Ovary (tissue), 9 donors: ENCODE measurements around the gene GALNT6. TPM values are rescaled to one million over a fixed set of nuclear protein-coding genes. Genes with fewer than 3 reads are reported as not detected.

Source experiments
- DNase-seq, 5 donors: peaks; one replicate each; pipeline ENCODE4 v3.0.0-alpha.2; 2019 to 2020
- H3K27ac ChIP-seq, 2 donors: fragments of 200-600 bp; one replicate each; pipeline versions ENCODE4 v1.5.1 to v1.8.0; 2019 to 2022
- H3K27me3 ChIP-seq: fragments of 200-600 bp; one replicate; pipeline ENCODE4 v1.8.0; 2022
- H3K36me3 ChIP-seq: fragments of 200-600 bp; sonication (generic); one replicate; pipeline ENCODE4 v1.5.1; 2019
- H3K4me1 ChIP-seq: one replicate; pipeline ENCODE4 v1.8.1; 2013; ENCODE audit warnings: mild to moderate bottlenecking, moderate library complexity; ENCODE audit not compliant: insufficient read depth
- H3K4me3 ChIP-seq: fragments of 200-600 bp; sonication (generic); one replicate; pipeline ENCODE4 v1.5.1; 2017
- H3K9me3 ChIP-seq, 2 donors: fragments of 200-600 bp in 1 of 2; sonication (generic) in 1 of 2; one replicate each; pipeline versions ENCODE4 v1.5.1 to v1.8.1; 2013 to 2019; ENCODE audit warnings: mild to moderate bottlenecking in 1 of 2, moderate library complexity in 1 of 2
- EP300 ChIP-seq: sonication (generic); formaldehyde crosslinking; IDR thresholded peaks from one replicate; pipeline ENCODE4 v1.6.1; 2017; ENCODE audit warnings: antibody characterized with exemption
- POLR2A ChIP-seq: fragments of 450-650 bp; IDR thresholded peaks from one replicate; pipeline ENCODE4 v1.6.1; 2017; ENCODE audit warnings: antibody characterized with exemption, mild to moderate bottlenecking, moderate library complexity
- WGBS, 3 donors: extraction: QIAGEN DNeasy Blood & Tissue Kit in 1 of 3; methylation state at CpG; one replicate each; pipeline versions ENCODE4 v1.1.5 to v1.1.7; 2013 to 2017; 5-methylcytosine and 5-hydroxymethylcytosine counted together
- intact Hi-C, 4 donors: fragments of 100-400 bp; cut with DNase I; formaldehyde crosslinking; loops; one replicate each; pipeline versions ENCODE4 v1.11.0 to v1.15.1; 2022 to 2023
- polyA plus RNA-seq, 2 donors: library from polyadenylated mRNA; stranded (reverse); fragments of 200-250 nt in 1 of 2; fragments of 350-450 nt in 1 of 2; fragmentation: Illumina TruSeq in 1 of 2; extraction: RNeasy Lipid Tissue Mini Kit (QIAGEN cat#74804) in 1 of 2; gene quantifications; one replicate each; pipeline ENCODE4 v1.2.3, GENCODE V29; 2013 to 2014
- total RNA-seq, 7 donors: library from RNA; depleted of rRNA in 2 of 7; stranded (reverse); fragments of >200 nt in 2 of 7; fragmentation: NEBNext Ultra II Directional in 3 of 7; extraction: Animal tissue kit (Norgen Biotek cat#: 25700) in 3 of 7; gene quantifications; one replicate each; pipeline versions ENCODE4 v1.1.0 to v1.2.4, GENCODE V29; 2016 to 2023
- TF ChIP-seq, protein P1 (sequence below), 3 donors: fragments of 450-650 bp in 2 of 3; fragments of 200-600 bp in 1 of 3; IDR thresholded peaks; one replicate each; pipeline versions ENCODE4 v1.5.1 to v1.8.0; 2016 to 2022; ENCODE audit warnings: antibody characterized with exemption in 3 of 3, mild to moderate bottlenecking in 1 of 3
- donor health status: DM: no; HTN: no; CAD: no; lungs with moderate emphysema.
- donor health status: DM: no; HTN: no; CAD: no.
- donor health status: Bipolar disorder and iron deficiency.
- donor health status: DM: yes; HTN: yes; CAD: no.
- donor health status: DM: no; HTN: no; CAD: no.
- donor health status: DM: yes; HTN: yes; CAD: no.

The GALNT6 gene
- total and polyA plus RNA-seq, 9 donors: 0.51 to 14.5 (median 2.7) TPM

DNA sequence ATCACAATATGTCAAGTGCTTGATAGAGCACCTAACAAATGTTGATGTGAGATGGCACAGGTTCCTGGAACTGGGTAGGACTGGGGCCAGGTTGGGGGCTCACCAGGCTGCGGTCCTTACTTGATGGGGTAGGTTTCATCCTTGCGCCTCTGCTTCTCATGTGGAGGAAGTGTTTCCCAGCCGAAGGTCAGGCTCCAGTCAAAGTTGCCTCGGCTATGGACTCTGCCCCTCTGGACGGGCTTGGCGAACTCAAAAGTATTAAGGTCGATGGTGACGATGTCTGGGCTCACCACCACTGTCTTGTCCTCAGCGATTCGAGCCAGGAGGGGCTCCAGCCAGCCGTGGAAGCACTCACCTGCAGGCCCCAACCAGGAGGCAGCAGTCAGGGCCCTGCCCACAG is 27.2 kb downstream of the GALNT6 start:
- no peaks in the 10 kb centered on the region for H3K4me1 ChIP-seq
- TF ChIP-seq EP300: no peak
- TF ChIP-seq, protein P1, sequence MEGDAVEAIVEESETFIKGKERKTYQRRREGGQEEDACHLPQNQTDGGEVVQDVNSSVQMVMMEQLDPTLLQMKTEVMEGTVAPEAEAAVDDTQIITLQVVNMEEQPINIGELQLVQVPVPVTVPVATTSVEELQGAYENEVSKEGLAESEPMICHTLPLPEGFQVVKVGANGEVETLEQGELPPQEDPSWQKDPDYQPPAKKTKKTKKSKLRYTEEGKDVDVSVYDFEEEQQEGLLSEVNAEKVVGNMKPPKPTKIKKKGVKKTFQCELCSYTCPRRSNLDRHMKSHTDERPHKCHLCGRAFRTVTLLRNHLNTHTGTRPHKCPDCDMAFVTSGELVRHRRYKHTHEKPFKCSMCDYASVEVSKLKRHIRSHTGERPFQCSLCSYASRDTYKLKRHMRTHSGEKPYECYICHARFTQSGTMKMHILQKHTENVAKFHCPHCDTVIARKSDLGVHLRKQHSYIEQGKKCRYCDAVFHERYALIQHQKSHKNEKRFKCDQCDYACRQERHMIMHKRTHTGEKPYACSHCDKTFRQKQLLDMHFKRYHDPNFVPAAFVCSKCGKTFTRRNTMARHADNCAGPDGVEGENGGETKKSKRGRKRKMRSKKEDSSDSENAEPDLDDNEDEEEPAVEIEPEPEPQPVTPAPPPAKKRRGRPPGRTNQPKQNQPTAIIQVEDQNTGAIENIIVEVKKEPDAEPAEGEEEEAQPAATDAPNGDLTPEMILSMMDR (IDR thresholded peaks at IDR 0.05): no peak
- no peak for TF ChIP-seq POLR2A
- 89 to 90% (median 89%) methylated on average over 11 of the region's 11 CpGs for WGBS, 3 donors
- H3K27me3 ChIP-seq: no peaks in the 10 kb centered on the region
- no peaks in the 10 kb centered on the region for H3K36me3 ChIP-seq
- no peak for DNase-seq
- no peak overlapping the region for H3K4me3 ChIP-seq
- no peak overlapping the region for H3K27ac ChIP-seq
- intact Hi-C loops: no loop called here
- no peaks in the 10 kb centered on the region for H3K9me3 ChIP-seq

DNA sequence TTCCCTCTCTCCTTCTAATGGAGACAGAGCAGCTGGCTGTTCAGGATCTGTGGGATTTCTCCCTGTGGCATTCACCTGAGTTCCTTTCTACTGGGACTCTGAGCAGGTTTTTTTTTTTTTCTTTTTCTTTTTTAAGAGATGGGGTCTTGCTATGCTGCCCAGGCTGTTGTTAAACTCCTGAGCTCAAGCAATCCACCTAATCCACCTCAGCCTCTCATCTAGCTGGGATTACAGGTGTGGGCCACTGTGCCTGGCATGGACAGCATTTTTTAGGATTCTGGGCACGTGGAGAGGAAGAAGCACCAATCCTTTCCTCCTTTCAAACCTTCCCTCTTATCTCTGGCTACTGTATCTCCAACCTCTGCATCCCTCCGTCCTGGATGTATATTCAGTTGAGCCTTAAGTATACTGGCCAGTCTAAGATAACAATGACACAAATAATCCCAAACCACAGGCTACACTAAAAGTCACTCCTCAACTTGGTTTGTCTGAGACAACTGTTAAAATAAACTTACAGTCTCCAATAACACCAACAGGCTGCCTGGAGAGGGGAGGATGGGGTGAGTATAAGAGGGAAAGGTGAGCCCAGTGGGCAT is 28.4 kb downstream of the GALNT6 start:
- TF ChIP-seq, protein P1 (IDR thresholded peaks at IDR 0.05): no peak
- TF ChIP-seq POLR2A (no peak), EP300 (no peak)
- H3K27ac ChIP-seq: no peak overlapping the region
- H3K4me3 ChIP-seq: no peak overlapping the region
- 65 to 83% (median 74%) methylated on average over 2 of the region's 2 CpGs for WGBS, 3 donors
- no peak for DNase-seq
- H3K4me1 ChIP-seq: no peaks in the 10 kb centered on the region
- intact Hi-C loops: no loop called here
- H3K27me3 ChIP-seq: no peaks in the 10 kb centered on the region
- no peaks in the 10 kb centered on the region for H3K36me3 ChIP-seq
- H3K9me3 ChIP-seq: no peaks in the 10 kb centered on the region

DNA sequence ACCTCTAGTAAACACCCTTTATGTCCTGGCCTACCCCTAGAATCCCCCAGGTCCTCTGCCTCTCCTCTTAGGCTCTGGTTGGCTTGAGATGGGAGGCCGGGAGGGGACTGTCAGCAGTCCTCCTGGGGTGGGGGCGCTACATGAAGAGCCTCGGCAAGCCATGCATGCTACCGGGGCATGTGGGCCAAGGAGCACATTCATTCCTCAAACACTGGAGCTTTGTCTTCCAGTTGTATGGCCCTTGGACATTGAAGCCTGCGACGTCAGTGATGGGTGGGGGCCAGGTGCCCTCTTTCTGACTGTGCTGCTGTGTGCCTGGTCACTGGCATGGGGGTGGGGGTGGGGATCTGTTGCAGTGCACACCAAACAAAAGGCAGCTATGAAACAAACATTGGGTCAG is 28.9 kb downstream of the GALNT6 start:
- Histone ChIP-seq H3K4me1 (no peaks in the 10 kb centered on the region), H3K27me3 (no peaks in the 10 kb centered on the region)
- WGBS, 3 donors: 91 to 95% (median 92%) methylated on average over 6 of the region's 6 CpGs

DNA sequence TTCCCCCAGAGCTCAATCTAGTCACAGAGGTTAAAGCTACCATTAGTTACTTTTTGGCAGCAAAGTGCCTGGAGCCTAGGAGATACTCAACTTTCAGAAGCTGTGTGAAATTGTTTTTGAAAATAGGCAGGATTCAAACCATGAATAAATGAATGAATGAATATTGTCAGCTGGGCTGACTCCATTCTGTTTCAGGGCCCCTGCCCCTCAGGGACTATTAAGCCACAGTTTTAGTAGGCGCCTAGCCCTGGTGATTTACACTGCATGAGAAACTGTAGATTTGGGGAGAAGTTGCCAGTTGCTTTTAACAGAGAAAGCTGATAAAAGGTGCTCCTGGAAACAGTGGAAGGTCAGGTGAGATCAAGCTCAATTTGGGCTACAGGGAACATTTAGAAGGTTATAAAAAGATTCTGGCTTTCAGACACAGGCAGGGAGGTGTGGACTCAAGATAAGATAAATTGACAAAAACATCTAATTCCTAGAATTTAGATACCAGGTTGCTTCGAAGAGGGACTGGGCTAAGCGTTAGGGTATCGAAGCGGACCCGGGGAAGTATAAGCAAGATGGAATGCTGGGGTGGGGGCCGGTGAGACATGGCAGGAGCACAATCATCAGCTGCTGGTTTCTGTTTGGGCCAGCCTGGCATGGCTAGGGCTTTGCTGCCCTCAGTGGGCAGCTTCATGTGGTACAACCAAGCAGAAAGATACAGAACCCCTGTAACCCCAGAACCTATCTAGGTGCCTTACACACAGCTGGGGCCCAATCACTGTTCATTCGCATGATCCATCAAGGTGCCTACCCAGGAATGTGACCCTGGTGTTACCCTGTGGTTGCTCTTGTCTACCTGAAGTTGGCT is 29.8 kb downstream of the GALNT6 start:
- DNase-seq: no peak
- 62 to 74% (median 72%) methylated on average over 8 of the region's 8 CpGs for WGBS, 3 donors
- TF ChIP-seq, protein P1 (IDR thresholded peaks at IDR 0.05): no peak
- no peak for TF ChIP-seq POLR2A
- no peak for TF ChIP-seq EP300
- H3K27ac ChIP-seq: no peak overlapping the region
- H3K4me3 ChIP-seq: no peak overlapping the region
- H3K9me3 ChIP-seq: no peaks in the 10 kb centered on the region
- no peaks in the 10 kb centered on the region for H3K27me3 ChIP-seq
- no peaks in the 10 kb centered on the region for H3K36me3 ChIP-seq
- H3K4me1 ChIP-seq: no peaks in the 10 kb centered on the region
- intact Hi-C loops: no loop called here

More for the DNA sequence above, 28.9 kb downstream of the GALNT6 start:
- no peaks in the 10 kb centered on the region for H3K36me3 ChIP-seq
- DNase-seq: no peak
- H3K27ac ChIP-seq: no peak overlapping the region
- TF ChIP-seq, protein P1 (IDR thresholded peaks at IDR 0.05): no peak
- no peaks in the 10 kb centered on the region for H3K9me3 ChIP-seq
- intact Hi-C loops: no loop called here
- H3K4me3 ChIP-seq: no peak overlapping the region
